DLD1 (cell line): ENCODE measurements around the gene IFIT3.

Experiments used
- in situ Hi-C: cut with HindIII; loops from 2 replicates; pipeline ENCODE4 v1.10.0; 2017; ENCODE audit warnings: low sequenced_read_pairs

Gene IFIT3

DNA sequence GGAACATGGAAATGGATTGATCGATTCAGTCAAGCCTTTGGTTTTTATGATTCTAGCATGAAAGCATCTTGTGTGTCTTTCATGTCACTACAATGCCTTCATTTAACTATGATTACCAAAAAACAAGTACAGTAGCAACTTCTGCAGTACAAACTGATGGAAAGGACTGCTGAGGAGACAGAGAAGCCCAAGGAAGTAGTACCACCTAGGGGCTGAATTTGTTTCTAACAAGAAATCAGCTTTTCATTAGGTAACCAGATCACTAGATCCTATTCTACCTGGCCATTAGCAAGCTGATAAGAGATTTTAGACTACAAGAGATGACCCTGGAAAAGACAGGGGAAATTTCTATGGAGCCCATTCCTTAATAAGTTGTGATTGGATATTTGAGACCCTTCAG lies 61.5 kb downstream of the IFIT3 start:
- in situ Hi-C loops = no loop called here
